ENCODE data around the gene UBXN11.

DNA sequence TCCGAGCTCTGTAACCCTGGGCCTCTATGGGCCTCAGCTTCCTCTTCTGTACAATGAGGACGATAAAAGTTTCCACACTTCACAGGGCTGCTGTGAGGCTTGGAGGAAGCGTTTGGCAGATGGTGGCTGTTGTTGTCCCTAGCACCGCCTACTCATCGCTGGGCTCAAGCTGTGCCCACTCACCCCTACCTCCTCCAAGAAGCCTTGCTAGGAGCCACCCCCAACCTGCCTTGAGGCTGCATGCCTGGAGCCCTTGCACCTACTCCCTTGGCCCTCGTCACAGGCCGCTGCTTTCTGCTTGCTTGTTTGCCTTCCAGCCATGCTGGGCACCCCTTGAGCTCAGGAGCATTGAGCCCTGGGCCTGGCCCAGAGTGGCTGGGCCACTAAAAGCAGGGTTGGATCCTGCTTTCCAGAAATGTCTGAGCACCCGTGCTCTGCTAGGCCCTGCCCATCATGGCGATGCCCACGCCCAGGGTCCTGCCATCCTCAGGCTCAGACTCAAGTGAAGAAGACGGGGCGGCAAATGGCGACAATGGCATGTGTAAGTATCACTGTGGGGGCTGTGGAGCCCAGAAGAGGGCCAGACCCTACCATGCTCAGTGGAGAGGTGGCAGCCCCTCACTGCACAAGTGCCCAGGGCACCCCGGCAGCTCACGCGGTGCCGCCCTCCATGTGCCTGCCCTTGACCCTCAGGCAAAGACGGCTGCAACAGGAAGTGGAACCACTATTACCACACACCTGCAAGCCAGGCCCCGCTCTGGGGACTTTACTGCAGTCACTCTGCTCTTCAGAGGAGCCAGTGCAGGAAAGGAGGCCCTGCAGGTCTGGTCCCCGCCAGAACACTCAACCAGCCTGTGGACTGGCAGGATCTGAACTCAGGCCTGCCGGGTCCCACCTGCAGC is 17.0 kb downstream of the UBXN11 start:
- no peak for TF ChIP-seq POLR2AphosphoS5 (IDR thresholded peaks at IDR 0.05)
- TF ChIP-seq, protein P1, sequence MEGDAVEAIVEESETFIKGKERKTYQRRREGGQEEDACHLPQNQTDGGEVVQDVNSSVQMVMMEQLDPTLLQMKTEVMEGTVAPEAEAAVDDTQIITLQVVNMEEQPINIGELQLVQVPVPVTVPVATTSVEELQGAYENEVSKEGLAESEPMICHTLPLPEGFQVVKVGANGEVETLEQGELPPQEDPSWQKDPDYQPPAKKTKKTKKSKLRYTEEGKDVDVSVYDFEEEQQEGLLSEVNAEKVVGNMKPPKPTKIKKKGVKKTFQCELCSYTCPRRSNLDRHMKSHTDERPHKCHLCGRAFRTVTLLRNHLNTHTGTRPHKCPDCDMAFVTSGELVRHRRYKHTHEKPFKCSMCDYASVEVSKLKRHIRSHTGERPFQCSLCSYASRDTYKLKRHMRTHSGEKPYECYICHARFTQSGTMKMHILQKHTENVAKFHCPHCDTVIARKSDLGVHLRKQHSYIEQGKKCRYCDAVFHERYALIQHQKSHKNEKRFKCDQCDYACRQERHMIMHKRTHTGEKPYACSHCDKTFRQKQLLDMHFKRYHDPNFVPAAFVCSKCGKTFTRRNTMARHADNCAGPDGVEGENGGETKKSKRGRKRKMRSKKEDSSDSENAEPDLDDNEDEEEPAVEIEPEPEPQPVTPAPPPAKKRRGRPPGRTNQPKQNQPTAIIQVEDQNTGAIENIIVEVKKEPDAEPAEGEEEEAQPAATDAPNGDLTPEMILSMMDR (IDR thresholded peaks at IDR 0.05): no peak
